Activated CD8-positive, alpha-beta memory T cell treated with anti-CD3 and anti-CD28 coated beads, Interleukin-2, amount 10 ng/mL, durations not matched to agents 7 days and 5 days (primary cell): ENCODE measurements around the gene PPP2R3C. TPM values are rescaled to one million over a fixed set of nuclear protein-coding genes. Genes with fewer than 3 reads are reported as not detected.
"Not testable (repeated sequence)": the region's sequence is repeated elsewhere in the genome, so short reads cannot be mapped to it uniquely, and the experiment has no call there.

Experiments
- ATAC-seq: fragments of 150-1000 bp; cut with Tn5 transposase; one replicate; pipeline ENCODE4 v1.10.0; 2021; ENCODE audit warnings: moderate library complexity
- CTCF ChIA-PET: fragments of 350-600 bp; sonication (Branson Sonifier 250); formaldehyde crosslinking; loops from one replicate; lab custom pipeline; 2021; ENCODE audit warnings: antibody characterized with exemption; lab: Charles Lee
- DNase-seq: peaks from one replicate; pipeline ENCODE4 v3.0.0-alpha.2; 2020
- H3K27ac Mint-ChIP-seq: one replicate; pipeline ENCODE4 v1.8.0; 2021; ENCODE audit warnings: mild to moderate bottlenecking, mixed read lengths
- H3K27me3 Mint-ChIP-seq: one replicate; pipeline ENCODE4 v1.8.0; 2021; ENCODE audit warnings: mixed read lengths
- H3K36me3 Mint-ChIP-seq: one replicate; pipeline ENCODE4 v1.8.0; 2021; ENCODE audit warnings: mild to moderate bottlenecking, mixed read lengths
- H3K4me1 Mint-ChIP-seq: one replicate; pipeline ENCODE4 v1.8.0; 2021; ENCODE audit warnings: mixed read lengths
- H3K4me3 Mint-ChIP-seq: one replicate; pipeline ENCODE4 v1.8.0; 2021; ENCODE audit warnings: mild to moderate bottlenecking, moderate library complexity, mixed read lengths
- H3K9me3 Mint-ChIP-seq: one replicate; pipeline ENCODE4 v1.8.0; 2022; ENCODE audit warnings: low read depth, mixed read lengths
- total RNA-seq, 2 experiments: library from RNA; stranded (reverse); gene quantifications; one replicate each; pipeline ENCODE4 v1.2.3, GENCODE V29; 2021

The PPP2R3C gene
- total RNA-seq, 2 experiments from 2014 or later, result 38.9 to 47.1 TPM

DNA sequence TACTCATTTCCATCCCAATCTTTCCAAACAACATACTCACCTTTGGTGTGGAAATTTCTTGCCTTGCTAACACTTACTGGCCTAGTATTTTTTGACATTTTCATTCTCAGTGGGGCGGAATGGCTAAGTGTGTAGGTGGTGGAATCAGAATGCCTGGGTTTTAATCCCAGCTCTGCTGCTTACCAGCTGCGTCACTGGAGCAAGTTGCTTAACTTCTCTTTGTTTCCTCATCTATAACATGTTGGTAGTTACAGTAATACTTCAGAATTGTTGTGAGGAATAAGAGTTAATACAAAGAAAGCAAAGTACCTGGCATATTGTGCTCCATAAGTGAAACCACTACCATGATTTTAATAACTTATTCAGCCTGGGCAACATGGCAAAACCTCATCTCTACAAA is 78.7 kb downstream of the PPP2R3C start:
- H3K36me3 Mint-ChIP-seq, result peaks cover 2% of the 10 kb centered on the region
- no peaks in the 10 kb centered on the region for H3K9me3 Mint-ChIP-seq
- H3K27ac Mint-ChIP-seq, result no peak overlapping the region
- ATAC-seq, result no peak
- no peak overlapping the region for H3K4me3 Mint-ChIP-seq
- DNase-seq, result no peak
- CTCF ChIA-PET, result no interaction called here
- peaks cover 21% of the 10 kb centered on the region for H3K4me1 Mint-ChIP-seq
- no peaks in the 10 kb centered on the region for H3K27me3 Mint-ChIP-seq

- peaks cover 17% of the 10 kb centered on the region for H3K4me1 Mint-ChIP-seq
- H3K36me3 Mint-ChIP-seq, result peaks cover under 1% of the 10 kb centered on the region
- no peak for ATAC-seq
- CTCF ChIA-PET, result interaction anchor here (0.6 kb wide), 1 partner anchor 557 kb away, joined by 3 read pairs; no protein-coding TSS in a partner anchor
- no peak overlapping the region for H3K27ac Mint-ChIP-seq
- no peak for DNase-seq
- no peaks in the 10 kb centered on the region for H3K27me3 Mint-ChIP-seq
- no peaks in the 10 kb centered on the region for H3K9me3 Mint-ChIP-seq
- no peak overlapping the region for H3K4me3 Mint-ChIP-seq
Measured at GRCh38 chr14:35042632-35043031, 79.2 kb downstream of the PPP2R3C start.

DNA sequence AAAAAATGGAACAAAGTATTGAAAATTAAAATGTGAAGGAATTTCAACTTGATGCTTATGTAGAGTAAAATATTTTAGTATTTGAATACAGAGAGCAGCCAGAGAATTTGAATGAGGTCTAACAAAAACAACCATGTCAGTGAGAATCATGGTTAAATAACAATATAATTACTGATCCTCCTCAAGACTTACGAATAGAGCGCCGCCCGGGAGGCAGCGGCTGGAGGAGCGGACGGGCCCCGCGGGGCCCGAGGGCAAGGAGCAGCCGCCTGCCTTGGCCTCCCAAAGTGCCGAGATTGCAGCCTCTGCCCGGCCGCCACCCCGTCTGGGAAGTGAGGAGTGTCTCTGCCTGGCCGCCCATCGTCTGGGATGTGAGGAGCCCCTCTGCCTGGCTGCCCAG is 83.5 kb downstream of the PPP2R3C start:
- not testable (repeated sequence) for ATAC-seq, DNase-seq
- H3K9me3 Mint-ChIP-seq, result peaks cover 12% of the 10 kb centered on the region

More for the DNA sequence above, 83.5 kb downstream of the PPP2R3C start:
- H3K36me3 Mint-ChIP-seq, result peaks cover 24% of the 10 kb centered on the region
- CTCF ChIA-PET, H3K4me1 Mint-ChIP-seq, H3K27me3 Mint-ChIP-seq, H3K27ac Mint-ChIP-seq, H3K4me3 Mint-ChIP-seq: not testable (repeated sequence)

Other genes starting within 250 kb of the PPP2R3C start
- 10 to 100 TPM; 48.7 to 57.4 TPM for gene BAZ1A, start 246.6 kb downstream of the PPP2R3C start, total RNA-seq
- 10 to 100 TPM; 56.3 to 63.5 TPM for gene SRP54, start 139.0 kb downstream of the PPP2R3C start, total RNA-seq
- 10 to 100 TPM; 40.1 to 40.7 TPM for gene FAM177A1, start 75.7 kb downstream of the PPP2R3C start, total RNA-seq
- 10 to 100 TPM; 28.0 to 31.3 TPM for gene PRORP, start 562 bp upstream of the PPP2R3C start, total RNA-seq
- gene PSMA6, start 170.4 kb upstream of the PPP2R3C start, total RNA-seq, result 100 to 1,000 TPM; 251 to 299 TPM